ENCODE results near the gene PRKAR2B. TPM values are rescaled to one million over a fixed set of nuclear protein-coding genes. Genes with fewer than 3 reads are reported as not detected.
"Not testable (repeated sequence)": the region's sequence is repeated elsewhere in the genome, so short reads cannot be mapped to it uniquely, and the experiment has no call there.

Gene PRKAR2B
- total RNA-seq, 2 donors from 2014 or later, result 12.4 to 65.7 TPM

DNA sequence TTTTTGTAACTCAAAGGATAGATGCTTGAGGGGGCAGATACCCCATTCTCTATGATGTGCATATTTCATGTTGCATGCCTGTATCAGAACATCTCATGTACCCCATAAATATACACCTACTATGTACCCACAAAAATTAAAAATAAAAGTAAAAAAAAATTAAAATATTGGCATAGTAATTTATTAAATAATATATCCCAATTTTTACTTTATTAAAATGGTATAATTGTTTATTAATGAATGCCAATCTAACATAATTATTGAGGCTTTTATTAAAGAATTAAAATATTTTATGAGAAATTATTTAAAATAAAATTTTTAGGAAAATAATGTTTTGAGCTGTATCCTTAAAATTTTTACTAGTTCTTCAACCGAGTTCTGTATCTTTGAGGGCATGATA, 105.4 kb downstream of the PRKAR2B start:
- Histone ChIP-seq H3K4me1 (replicated peaks) (no peaks in the 10 kb centered on the region), H3K27ac (no peak overlapping the region)
- intact Hi-C loops (cut with DNase I), result loop anchor here (2.0 to 5.0 kb wide), 3 partner anchors 203 to 488 kb away; partner anchors contain the start of gene CCDC71L

DNA sequence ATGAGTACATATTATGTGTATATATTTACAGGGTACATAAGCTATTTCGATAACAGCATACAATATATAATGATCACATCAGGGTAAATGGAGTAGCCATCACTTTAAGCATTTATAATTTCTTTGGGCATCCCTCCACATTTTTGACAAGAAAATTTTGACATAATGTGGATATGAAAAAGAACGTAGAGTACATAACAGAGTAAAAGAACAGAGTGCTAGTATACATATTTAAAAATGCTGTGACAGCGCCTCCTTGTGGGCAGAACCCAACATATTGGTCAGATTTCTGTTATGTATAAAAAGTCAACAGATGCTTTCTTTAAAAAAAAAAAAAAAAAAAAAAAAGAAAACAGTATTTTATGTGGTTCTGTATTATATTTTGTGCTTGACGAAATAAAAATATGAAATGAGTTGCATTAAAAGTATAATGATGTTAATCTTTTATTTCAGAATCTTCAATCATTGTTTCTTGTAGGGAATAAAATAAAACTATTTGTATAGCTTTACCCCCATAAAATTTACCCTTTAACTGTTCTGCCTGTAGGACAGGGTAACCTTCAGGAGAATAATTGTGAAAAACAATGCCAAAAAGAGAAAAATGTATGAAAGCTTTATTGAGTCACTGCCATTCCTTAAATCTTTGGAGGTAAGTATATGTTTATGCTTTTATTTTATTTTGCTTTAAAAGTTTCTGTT, 106.0 kb downstream of the PRKAR2B start:
- H3K9me3 ChIP-seq, result no peaks in the 10 kb centered on the region
- intact Hi-C loops (cut with DNase I), result loop anchor here (2.0 kb wide), 1 partner anchor 204 kb away; no protein-coding TSS in a partner anchor

More for the DNA sequence above, 105.4 kb downstream of the PRKAR2B start:
- Histone ChIP-seq H3K9me3 (no peaks in the 10 kb centered on the region), H3K36me3 (no peaks in the 10 kb centered on the region), H3K27me3 (replicated peaks; ENCODE audit: insufficient read depth) (no peaks in the 10 kb centered on the region), H3K4me3 (no peak overlapping the region)
- TF ChIP-seq, protein P1, sequence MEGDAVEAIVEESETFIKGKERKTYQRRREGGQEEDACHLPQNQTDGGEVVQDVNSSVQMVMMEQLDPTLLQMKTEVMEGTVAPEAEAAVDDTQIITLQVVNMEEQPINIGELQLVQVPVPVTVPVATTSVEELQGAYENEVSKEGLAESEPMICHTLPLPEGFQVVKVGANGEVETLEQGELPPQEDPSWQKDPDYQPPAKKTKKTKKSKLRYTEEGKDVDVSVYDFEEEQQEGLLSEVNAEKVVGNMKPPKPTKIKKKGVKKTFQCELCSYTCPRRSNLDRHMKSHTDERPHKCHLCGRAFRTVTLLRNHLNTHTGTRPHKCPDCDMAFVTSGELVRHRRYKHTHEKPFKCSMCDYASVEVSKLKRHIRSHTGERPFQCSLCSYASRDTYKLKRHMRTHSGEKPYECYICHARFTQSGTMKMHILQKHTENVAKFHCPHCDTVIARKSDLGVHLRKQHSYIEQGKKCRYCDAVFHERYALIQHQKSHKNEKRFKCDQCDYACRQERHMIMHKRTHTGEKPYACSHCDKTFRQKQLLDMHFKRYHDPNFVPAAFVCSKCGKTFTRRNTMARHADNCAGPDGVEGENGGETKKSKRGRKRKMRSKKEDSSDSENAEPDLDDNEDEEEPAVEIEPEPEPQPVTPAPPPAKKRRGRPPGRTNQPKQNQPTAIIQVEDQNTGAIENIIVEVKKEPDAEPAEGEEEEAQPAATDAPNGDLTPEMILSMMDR (IDR thresholded peaks at IDR 0.05), result no peak
- no peak for TF ChIP-seq POLR2AphosphoS5 (IDR thresholded peaks at IDR 0.05)
- TF ChIP-seq POLR2A (IDR thresholded peaks at IDR 0.05), result no peak
- 67% methylated on average over 1 of the region's 1 CpG for WGBS
- no peak for DNase-seq (ENCODE audit: low spot score)

DNA sequence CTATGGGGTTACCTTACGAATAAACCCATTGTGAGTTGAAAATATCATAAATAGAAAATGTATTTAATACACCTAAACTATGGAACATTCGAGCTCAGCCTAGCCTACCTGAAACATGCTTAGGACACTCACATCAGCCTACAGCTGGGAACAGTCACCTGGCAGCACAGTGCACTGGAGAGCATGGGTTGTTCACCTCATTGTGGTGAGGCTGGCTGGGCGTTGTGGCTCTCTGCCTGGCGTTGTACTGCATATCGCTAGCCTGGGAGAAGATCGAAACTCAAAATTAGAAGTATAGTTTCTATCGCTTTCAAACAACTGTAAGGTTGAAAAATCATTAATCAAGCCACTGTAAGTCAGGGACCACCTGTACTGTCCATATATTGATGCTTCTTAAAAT, 107.0 kb downstream of the PRKAR2B start:
- intact Hi-C loops (cut with DNase I), result loop anchor here (2.0 kb wide), 1 partner anchor 205 kb away; no protein-coding TSS in a partner anchor
- H3K27me3 ChIP-seq (replicated peaks; ENCODE audit: insufficient read depth), result no peaks in the 10 kb centered on the region

More for the DNA sequence above, 106.0 kb downstream of the PRKAR2B start:
- Histone ChIP-seq H3K27me3 (replicated peaks; ENCODE audit: insufficient read depth) (no peaks in the 10 kb centered on the region), H3K27ac (no peak overlapping the region), H3K36me3 (no peaks in the 10 kb centered on the region), H3K4me1 (replicated peaks) (no peaks in the 10 kb centered on the region), H3K4me3 (no peak overlapping the region)
- DNase-seq (ENCODE audit: low spot score), result peak; percentile 60
- TF ChIP-seq, protein P1 (IDR thresholded peaks at IDR 0.05), result peak; percentile 36 to 78 (median 70)
- no peak for TF ChIP-seq POLR2A (IDR thresholded peaks at IDR 0.05)
- TF ChIP-seq POLR2AphosphoS5 (IDR thresholded peaks at IDR 0.05), result peak; percentile 6
- 14% methylated on average over 4 of the region's 4 CpGs for WGBS

DNA sequence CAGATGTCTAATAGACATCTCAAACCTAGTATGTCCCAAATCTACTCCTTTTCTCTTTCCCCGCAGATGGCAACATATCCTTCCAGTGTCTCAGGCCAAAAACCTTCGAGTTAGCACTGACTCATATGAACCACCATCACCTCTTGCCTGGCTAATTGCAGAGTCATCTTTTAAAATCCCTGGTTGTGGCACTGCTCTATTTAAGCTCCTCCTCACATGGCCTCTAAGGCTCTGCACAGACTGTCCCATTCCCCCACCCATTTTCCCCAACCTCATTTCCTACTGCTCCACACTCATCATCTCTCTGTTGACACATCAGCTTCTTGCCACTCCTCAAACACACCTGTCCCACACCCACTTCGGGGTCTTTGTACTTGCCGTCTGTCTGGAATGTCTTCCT, 107.5 kb downstream of the PRKAR2B start:
- 49% methylated on average over 4 of the region's 4 CpGs for WGBS
- Histone ChIP-seq H3K4me3 (no peak overlapping the region), H3K27me3 (replicated peaks; ENCODE audit: insufficient read depth) (no peaks in the 10 kb centered on the region), H3K4me1 (replicated peaks) (no peaks in the 10 kb centered on the region), H3K36me3 (no peaks in the 10 kb centered on the region), H3K9me3 (no peaks in the 10 kb centered on the region), H3K27ac (no peak overlapping the region)
- intact Hi-C loops (cut with DNase I), result no loop called here
- no peak for DNase-seq (ENCODE audit: low spot score)
- TF ChIP-seq POLR2A (IDR thresholded peaks at IDR 0.05) (no peak), POLR2AphosphoS5 (IDR thresholded peaks at IDR 0.05) (no peak)
- TF ChIP-seq, protein P1 (IDR thresholded peaks at IDR 0.05), result no peak

More for the DNA sequence above, 107.0 kb downstream of the PRKAR2B start:
- Histone ChIP-seq H3K9me3 (no peaks in the 10 kb centered on the region), H3K4me1 (replicated peaks) (no peaks in the 10 kb centered on the region), H3K27ac (no peak overlapping the region), H3K36me3 (no peaks in the 10 kb centered on the region), H3K4me3 (no peak overlapping the region)
- TF ChIP-seq POLR2A (IDR thresholded peaks at IDR 0.05) (no peak), POLR2AphosphoS5 (IDR thresholded peaks at IDR 0.05) (no peak)
- TF ChIP-seq, protein P1 (IDR thresholded peaks at IDR 0.05), result no peak
- 95% methylated on average over 7 of the region's 7 CpGs for WGBS
- no peak for DNase-seq (ENCODE audit: low spot score)

DNA sequence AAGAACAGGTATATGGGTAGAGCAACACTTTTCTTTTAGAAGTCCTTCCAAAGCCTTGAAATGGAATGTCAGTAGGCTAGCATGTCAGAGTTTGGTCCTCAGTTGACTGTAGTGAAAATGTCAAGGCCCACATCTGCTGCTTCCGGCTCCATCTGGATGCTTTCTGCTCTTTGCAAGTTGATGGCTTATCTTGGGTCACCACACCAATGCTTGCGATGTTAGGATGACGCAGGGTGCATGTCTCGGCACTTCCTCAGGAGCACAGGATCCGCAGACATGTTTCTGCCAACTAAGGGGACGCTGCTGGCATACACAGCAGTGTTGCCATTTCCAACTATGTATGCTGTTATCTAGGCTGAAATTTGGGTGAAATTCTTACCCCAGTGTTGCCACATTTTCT, 110.3 kb downstream of the PRKAR2B start:
- TF ChIP-seq POLR2A (IDR thresholded peaks at IDR 0.05) (no peak), POLR2AphosphoS5 (IDR thresholded peaks at IDR 0.05) (no peak)
- TF ChIP-seq, protein P1 (IDR thresholded peaks at IDR 0.05), result no peak
- no peak overlapping the region for H3K4me3 ChIP-seq
- DNase-seq (ENCODE audit: low spot score), result no peak
- WGBS, result 98% methylated on average over 6 of the region's 6 CpGs
- no peaks in the 10 kb centered on the region for H3K9me3 ChIP-seq
- no peak overlapping the region for H3K27ac ChIP-seq
- H3K4me1 ChIP-seq (replicated peaks), result no peaks in the 10 kb centered on the region
- H3K36me3 ChIP-seq, result no peaks in the 10 kb centered on the region
- no peaks in the 10 kb centered on the region for H3K27me3 ChIP-seq (replicated peaks; ENCODE audit: insufficient read depth)
- intact Hi-C loops (cut with DNase I), result no loop called here

DNA sequence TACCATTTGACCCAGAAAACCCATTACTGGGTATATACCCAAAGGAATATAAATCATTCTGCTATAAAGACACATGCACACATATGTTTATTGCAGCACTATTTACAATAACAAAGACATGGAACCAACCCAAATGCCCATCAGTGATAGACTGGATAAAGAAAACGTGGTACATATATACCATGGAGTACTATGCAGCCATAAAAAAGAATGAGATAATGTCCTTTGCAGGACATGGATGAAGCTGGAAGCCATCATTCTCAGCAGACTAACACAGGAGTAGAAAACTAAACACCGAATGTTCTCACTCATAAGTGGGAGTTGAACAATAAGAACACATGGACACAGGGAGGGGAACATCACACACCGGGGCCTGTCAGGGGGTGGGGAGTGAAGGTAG, 111.2 kb downstream of the PRKAR2B start:
- DNase-seq (ENCODE audit: low spot score); H3K27me3 ChIP-seq (replicated peaks; ENCODE audit: insufficient read depth); H3K4me1 ChIP-seq (replicated peaks); H3K4me3 ChIP-seq; H3K36me3 ChIP-seq; H3K9me3 ChIP-seq; intact Hi-C loops (cut with DNase I); H3K27ac ChIP-seq: not testable (repeated sequence)
- 93% methylated on average over 3 of the region's 3 CpGs for WGBS

Data from prostate gland (tissue), 2 donors.